HG03354 (cell line): ENCODE measurements around the gene PODXL2.

Experiments
- ATAC-seq: cut with Tn5 transposase; IDR thresholded peaks from one replicate; pipeline ENCODE4 v1.9.1; 2021; ENCODE audit warnings: mild to moderate bottlenecking; ENCODE audit not compliant: unreplicated experiment, poor library complexity, severe bottlenecking

PODXL2 gene

DNA sequence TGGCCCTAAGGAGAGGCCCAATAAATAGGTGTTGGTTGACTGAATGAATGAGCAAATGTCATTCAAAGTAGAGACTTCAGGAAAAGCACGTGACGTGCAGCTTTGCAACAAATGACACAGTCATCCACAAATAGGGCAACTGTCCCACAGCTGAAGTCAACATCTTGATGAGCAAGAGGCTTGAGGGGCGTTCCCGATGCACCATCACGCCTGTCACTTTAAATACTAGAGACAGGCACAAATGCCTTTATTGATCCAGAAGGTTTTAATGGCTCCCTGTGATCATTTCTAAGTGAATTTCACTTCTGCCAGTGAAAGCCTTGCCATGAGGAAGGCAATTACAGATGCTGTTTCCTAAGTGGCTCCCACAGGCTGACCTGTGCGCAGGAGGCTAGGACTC is 87.4 kb downstream of the PODXL2 start:
- ATAC-seq: no peak

DNA sequence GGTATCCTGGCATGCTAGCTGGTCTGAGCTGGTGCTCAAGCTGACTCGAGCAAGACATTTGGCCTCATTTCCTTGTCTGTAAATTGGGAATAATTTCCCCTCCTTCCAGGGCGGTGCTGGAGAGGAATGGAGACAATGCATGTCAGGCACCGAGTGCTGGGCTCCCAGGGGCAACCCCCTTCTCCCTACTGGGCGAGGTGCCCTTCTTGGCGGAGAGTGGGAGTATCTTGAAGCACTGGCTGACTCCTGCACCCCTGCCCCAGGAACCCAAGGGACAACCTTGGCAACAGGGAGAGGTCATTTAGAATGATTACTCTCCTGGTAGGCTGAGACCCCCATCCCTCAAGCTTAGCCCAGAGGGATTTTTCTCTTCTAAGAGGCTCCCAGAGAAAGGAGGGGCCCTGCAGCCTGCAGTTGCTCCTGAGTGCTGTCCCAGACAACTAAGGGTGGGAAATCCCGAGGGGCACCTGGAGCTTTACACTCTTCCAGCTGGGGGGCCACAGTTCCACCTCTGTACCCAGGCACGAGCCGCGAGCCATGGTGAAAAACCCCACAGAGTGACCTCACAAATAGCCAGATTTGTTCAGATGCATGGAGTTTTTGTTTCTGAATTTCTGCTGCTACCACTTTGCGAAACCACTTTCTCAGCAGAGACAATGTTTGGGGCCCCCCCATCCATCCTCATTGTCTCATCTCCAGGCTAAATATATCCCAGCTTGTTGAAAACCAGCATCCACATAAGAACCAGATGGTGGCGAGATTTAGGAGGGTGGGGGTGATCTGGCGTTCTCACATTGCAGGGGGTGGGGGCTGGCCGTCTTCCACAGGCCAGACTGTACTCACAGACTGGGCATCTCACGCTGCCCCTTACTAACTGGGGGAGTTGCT is 88.6 kb downstream of the PODXL2 start:
- no peak for ATAC-seq

DNA sequence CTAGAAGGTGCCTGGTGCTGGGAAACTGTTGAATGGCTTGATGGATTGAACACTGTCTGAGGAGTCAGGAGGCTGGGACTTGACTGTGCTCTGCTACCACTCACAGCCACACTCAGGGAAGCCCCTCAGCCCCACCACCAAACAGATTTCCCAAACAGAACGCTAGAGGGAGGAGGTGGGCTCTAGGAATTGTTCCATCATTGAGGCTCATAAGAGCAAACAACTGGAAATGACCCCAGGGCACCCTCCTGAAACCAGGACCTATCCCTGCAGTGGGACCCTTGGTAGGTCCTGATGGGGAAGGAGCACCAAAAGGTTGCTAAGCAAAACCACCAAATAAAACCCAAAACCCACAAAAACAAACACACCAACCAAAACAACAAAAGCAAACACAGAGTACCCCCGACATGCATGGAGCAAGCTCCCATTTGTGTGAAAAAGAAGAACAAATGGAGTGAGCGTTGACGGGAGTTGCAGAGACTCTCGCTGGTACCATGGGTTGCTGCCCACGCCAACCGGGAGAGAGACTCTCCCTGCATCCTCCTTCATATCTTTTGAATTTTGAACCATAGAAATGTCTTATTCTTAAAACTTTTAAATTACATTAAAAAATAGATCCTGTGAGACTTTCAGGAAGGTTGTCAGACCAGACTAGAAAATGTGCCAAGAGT is 89.4 kb downstream of the PODXL2 start:
- no peak for ATAC-seq

DNA sequence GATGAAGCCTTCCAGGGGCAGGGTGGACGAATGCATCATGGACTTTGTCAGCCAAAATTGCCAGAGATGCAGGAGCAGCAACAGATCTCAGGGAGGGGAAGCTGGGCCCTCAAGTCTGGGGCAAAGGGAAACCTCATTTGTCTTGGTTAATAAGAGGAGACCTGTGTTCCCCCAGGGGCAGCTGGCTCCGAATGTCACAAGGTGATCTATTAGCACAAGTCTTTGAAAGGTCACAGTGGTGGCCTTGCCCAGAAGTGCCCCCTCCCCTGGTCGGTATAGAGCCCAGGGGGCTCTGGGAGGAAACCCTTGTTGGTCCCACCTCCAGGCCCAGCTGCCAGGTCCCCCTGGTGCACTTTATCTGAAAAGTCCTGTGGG is 89.9 kb downstream of the PODXL2 start:
- ATAC-seq: no peak

DNA sequence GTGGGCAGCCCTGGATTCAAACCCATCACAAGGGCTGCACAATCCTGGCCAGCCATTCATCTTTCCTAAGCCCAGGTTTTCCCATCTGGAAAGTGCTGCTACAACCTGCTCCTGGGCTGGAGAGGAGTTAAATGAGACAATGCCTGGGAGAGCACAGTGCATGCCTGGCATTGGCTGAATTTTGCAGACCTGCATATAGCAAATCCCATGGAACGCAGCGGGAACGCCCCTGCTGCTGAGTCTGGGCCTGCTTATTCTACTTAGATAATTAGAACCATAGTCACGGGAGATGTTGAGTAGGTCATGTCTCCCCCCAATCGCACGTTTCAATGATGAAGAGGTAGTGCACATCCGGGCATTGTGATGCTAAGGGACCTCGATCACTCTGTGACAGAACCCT is 90.4 kb downstream of the PODXL2 start:
- no peak for ATAC-seq

DNA sequence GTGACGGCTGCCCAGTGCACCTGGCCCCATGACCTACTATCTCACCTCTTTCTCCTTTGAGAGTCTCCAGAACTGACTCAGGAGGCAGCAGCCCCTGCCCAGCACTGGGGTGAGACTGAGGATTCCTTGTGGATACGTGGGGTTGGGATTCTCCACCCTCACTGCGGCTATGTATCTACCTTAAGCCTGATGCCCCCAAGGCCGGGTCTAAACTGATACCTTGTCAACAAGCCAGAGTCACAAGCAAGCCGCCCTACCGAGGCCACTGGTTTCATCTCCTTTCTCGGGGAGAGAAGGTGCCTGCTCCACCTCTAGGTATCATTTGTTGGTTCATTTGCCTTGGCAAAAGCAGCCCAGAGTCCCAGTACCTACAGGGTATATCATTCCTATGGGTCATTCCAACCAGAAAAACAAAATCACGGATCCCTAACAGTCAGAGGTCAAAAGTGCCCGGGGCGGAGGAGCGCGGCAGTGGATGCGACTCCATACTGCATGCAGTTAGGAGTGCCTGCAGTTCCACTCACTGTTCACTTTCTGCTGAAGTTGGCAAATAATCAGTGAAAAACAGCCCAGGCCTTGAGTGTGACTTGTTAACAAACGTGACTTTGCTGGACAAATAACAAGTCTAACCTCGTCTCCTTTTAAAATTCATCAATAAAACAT is 91.3 kb downstream of the PODXL2 start:
- no peak for ATAC-seq

DNA sequence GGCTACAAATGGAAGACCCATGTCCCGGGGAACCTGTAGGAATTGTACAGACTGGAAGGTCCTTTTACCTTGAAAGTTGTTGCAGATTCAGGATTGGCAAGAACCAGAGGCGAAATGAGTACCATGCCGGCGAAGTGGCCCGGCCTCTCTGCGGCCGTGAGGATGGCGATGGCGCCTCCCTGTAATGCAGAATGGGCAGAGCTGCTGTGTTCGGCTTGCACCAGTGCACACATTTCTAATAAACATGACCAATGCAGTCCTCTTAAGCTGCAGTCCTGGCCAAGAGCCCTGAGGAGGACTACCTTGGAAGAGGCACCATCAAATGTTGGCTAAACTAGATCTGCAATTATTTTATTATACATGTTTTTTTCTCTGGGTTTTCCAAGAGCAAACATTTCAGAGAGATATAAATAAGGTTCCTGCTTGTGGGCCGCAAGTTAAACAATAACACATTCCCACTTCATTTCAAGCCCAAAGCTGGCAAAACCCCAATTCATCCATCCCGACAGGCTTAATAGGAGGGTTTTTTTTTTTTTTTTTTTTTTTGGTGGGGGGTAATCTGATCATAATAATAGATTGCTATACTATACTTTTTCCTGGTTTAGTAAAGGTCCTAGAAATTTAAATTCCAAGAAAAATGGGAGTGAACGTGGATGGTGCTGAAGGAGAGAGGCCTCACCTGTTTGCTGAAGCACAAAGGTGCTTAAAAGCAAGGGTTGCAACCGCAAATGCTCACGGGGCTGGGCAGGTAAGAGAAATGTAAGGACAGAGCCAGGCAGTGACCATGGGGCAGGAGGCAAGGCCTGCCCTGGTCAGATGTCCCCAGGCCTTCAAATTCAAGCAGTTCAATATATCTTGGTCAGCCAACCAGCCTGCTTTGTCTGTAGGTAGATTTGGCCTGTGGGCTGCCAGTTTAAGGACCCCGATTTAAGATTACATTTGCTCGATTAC is 92.3 kb downstream of the PODXL2 start:
- no peak for ATAC-seq

DNA sequence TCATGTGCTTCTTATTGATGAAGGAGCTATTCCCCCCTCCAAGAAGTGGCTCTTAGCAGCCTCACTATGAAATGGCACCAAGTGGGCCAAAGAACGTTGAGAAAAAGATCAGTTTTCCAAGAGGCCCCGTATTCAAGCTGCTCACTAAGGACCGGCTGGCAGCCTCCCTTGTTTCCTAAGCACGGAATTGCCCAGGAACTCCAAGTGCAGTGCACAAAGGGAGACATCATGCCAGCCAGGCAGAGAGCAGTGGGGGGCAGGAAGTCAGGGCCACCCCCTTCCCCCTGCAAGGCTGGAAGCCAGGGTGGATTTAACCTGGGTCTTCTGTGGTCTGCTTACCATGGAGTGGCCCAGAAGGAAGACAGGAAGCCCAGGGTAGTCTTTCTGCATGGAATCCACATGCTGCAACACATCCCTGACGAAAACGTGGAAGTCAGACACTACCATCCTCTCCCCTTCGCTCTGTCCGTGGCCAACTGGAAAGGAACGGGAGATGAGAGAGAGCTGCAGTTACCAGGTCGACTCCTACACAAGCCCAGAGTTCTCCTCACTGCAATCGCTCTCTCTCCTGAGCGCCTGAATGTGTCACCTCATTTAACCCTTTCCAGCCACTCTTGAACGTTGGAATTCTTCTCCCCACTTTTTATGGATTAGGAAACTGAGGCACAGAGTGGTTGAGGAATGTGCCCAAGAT is 93.3 kb downstream of the PODXL2 start:
- ATAC-seq: no peak
